ENCODE results near the gene SYK.

- TF ChIP-seq CTCF (IDR thresholded peaks at IDR 0.05) (no peak), POLR2A (IDR thresholded peaks at IDR 0.05) (no peak)
These were observed 41.9 kb downstream of the SYK start for GRCh38 chr9:90843525-90843924.
